HEK293 (cell line): ENCODE data around the gene UPP2.

ENCODE experiments used
- CTCF ChIA-PET: fragments of 350-600 bp; formaldehyde crosslinking; extraction: SDS; loops from one replicate; lab custom pipeline; 2021; ENCODE audit warnings: antibody characterized with exemption; lab: Yijun Ruan, JAX
- POLR2A ChIA-PET: fragments of 300-600 bp; formaldehyde crosslinking; extraction: SDS; loops from one replicate; lab custom pipeline; 2020; ENCODE audit warnings: antibody characterized with exemption, inconsistent platforms; lab: Yijun Ruan, JAX
- H3K27ac ChIP-seq: fragments of 200-500 bp; sonication (Bioruptor generic); 2 replicates; pipeline ENCODE4 v1.5.1; 2014; ENCODE audit warnings: low read depth, low read length, control low read depth, inconsistent platforms; ENCODE audit errors: extremely low read depth
- H3K36me3 ChIP-seq, 2 experiments: fragments of 200-500 bp in 1 of 2; sonication (Bioruptor generic) in 1 of 2; 1 replicate in 1 of 2; 2 replicates in 1 of 2; pipeline ENCODE4 v1.5.1; 2014 to 2017; ENCODE audit warnings: inconsistent platforms in 2 of 2, low read length in 2 of 2; ENCODE audit not compliant: control insufficient read depth in 2 of 2, insufficient read depth in 1 of 2
- H3K4me1 ChIP-seq: fragments of 200-500 bp; sonication (Bioruptor generic); 2 replicates; pipeline ENCODE4 v1.5.1; 2014; ENCODE audit warnings: mild to moderate bottlenecking, low read length, inconsistent platforms; ENCODE audit not compliant: control insufficient read depth, insufficient read depth
- H3K4me3 ChIP-seq: 2 replicates; pipeline ENCODE4 v1.5.1; 2011; ENCODE audit warnings: low read depth, mild to moderate bottlenecking, control low read depth, low read length, moderate library complexity
- H3K9me3 ChIP-seq: fragments of 200-500 bp; sonication (Bioruptor generic); 2 replicates; pipeline ENCODE4 v1.5.1; 2014; ENCODE audit warnings: low read depth, low read length, inconsistent platforms; ENCODE audit not compliant: control insufficient read depth, insufficient read depth
- GLI2 ChIP-seq: fragments of 450-650 bp; formaldehyde crosslinking; IDR thresholded peaks from 2 replicates; pipeline ENCODE4; 2017; ENCODE audit warnings: missing biosample characterization, missing genetic modification characterization, low read depth, borderline replicate concordance
- HOXC10 ChIP-seq: sonication (generic); formaldehyde crosslinking; IDR thresholded peaks from 2 replicates; pipeline ENCODE4 v1.8.1; 2023; ENCODE audit warnings: mild to moderate bottlenecking, missing genetic modification reagents
- HOXD13 ChIP-seq: sonication (generic); formaldehyde crosslinking; IDR thresholded peaks from 2 replicates; pipeline ENCODE4 v1.8.0; 2022; ENCODE audit warnings: missing genetic modification reagents, borderline replicate concordance
- PBX3 ChIP-seq: sonication (generic); formaldehyde crosslinking; IDR thresholded peaks from 2 replicates; pipeline ENCODE4 v1.8.1; 2022; ENCODE audit warnings: mild to moderate bottlenecking, moderate library complexity, missing genetic modification reagents
- ZNF146 ChIP-seq: fragments of 450-650 bp; formaldehyde crosslinking; IDR thresholded peaks from 2 replicates; pipeline ENCODE4 v1.5.1; 2016; ENCODE audit warnings: missing biosample characterization, missing genetic modification characterization
- ZNF202 ChIP-seq: fragments of 450-650 bp; formaldehyde crosslinking; IDR thresholded peaks from 2 replicates; pipeline ENCODE4 v1.5.1; 2016; ENCODE audit warnings: missing biosample characterization, missing genetic modification characterization, borderline replicate concordance
- ZNF362 ChIP-seq: fragments of 450-650 bp; formaldehyde crosslinking; IDR thresholded peaks from 2 replicates; pipeline ENCODE4 v1.5.1; 2016; ENCODE audit warnings: missing biosample characterization, missing genetic modification characterization
- ZNF426 ChIP-seq: fragments of 450-650 bp; formaldehyde crosslinking; IDR thresholded peaks from 2 replicates; pipeline ENCODE4 v1.5.1; 2017; ENCODE audit warnings: missing biosample characterization, missing genetic modification characterization, mild to moderate bottlenecking, inconsistent platforms, moderate library complexity
- ZNF518A ChIP-seq: fragments of 450-650 bp; formaldehyde crosslinking; conservative IDR thresholded peaks from 2 replicates; pipeline ENCODE4 v1.5.1; 2016; ENCODE audit warnings: low read depth, missing biosample characterization, missing genetic modification characterization
- ZNF549 ChIP-seq: fragments of 450-650 bp; IDR thresholded peaks from 2 replicates; pipeline ENCODE4 v1.5.1; 2018; ENCODE audit warnings: missing biosample characterization, missing genetic modification characterization, mild to moderate bottlenecking, inconsistent platforms, moderate library complexity
- ZNF558 ChIP-seq: fragments of 450-650 bp; formaldehyde crosslinking; IDR thresholded peaks from 2 replicates; pipeline ENCODE4 v1.5.1; 2016; ENCODE audit warnings: missing biosample characterization, missing genetic modification characterization
- ZNF621 ChIP-seq: fragments of 450-650 bp; formaldehyde crosslinking; IDR thresholded peaks from 2 replicates; pipeline ENCODE4 v1.5.1; 2017; ENCODE audit warnings: missing biosample characterization, missing genetic modification characterization
- ZNF645 ChIP-seq: fragments of 450-650 bp; formaldehyde crosslinking; IDR thresholded peaks from 2 replicates; pipeline ENCODE4; 2016; ENCODE audit warnings: missing biosample characterization, missing genetic modification characterization
- ZNF701 ChIP-seq: fragments of 450-650 bp; formaldehyde crosslinking; IDR thresholded peaks from 2 replicates; pipeline ENCODE4 v1.5.1; 2016; ENCODE audit warnings: missing biosample characterization, missing genetic modification characterization
- ZXDB ChIP-seq: fragments of 450-650 bp; formaldehyde crosslinking; IDR thresholded peaks from 2 replicates; pipeline ENCODE4 v1.5.1; 2016; ENCODE audit warnings: missing biosample characterization, missing genetic modification characterization

Gene UPP2

GRCh38 chr2:158181171-158181570, 79.5 kb downstream of the UPP2 start:
- ChIA-PET CTCF (interaction anchor here (0.6 to 5.6 kb wide), 9 partner anchors 64 to 584 kb away, joined by 3 to 33 read pairs (median 3); no protein-coding TSS in a partner anchor), POLR2A (no interaction called here)
- Histone ChIP-seq H3K9me3 (no peaks in the 10 kb centered on the region), H3K4me1 (no peaks in the 10 kb centered on the region), H3K27ac (no peak overlapping the region), H3K36me3 (no peaks in the 10 kb centered on the region), H3K4me3 (no peak overlapping the region)
- TF ChIP-seq ZNF518A (tag by site-specific recombination): no peak
- no peak for TF ChIP-seq ZXDB (tag by site-specific recombination)
- TF ChIP-seq ZNF426 (tag by site-specific recombination): no peak
- no peak for TF ChIP-seq ZNF202 (tag by site-specific recombination)
- no peak for TF ChIP-seq ZNF645 (tag by site-specific recombination)

GRCh38 chr2:158182676-158183295, 81.1 kb downstream of the UPP2 start:
- Histone ChIP-seq H3K4me1 (no peaks in the 10 kb centered on the region), H3K9me3 (no peaks in the 10 kb centered on the region), H3K27ac (no peak overlapping the region), H3K4me3 (no peak overlapping the region), H3K36me3 (no peaks in the 10 kb centered on the region)
- TF ChIP-seq ZNF362 (tag by site-specific recombination) (no peak), HOXD13 (no peak)
- CTCF ChIA-PET: interaction anchor here (0.6 to 1.1 kb wide), 2 partner anchors 81 to 158 kb away, joined by 3 read pairs; partner anchors contain the start of gene UPP2
- POLR2A ChIA-PET: no interaction called here

GRCh38 chr2:158184001-158184400, 82.3 kb downstream of the UPP2 start:
- no peak for TF ChIP-seq ZNF701 (tag by site-specific recombination)
- TF ChIP-seq ZNF621 (tag by site-specific recombination): no peak
- no peak for TF ChIP-seq ZNF146 (tag by site-specific recombination)
- TF ChIP-seq HOXC10 (CRISPR knock-in tag): no peak
- no peak for TF ChIP-seq GLI2 (tag by site-specific recombination)
- TF ChIP-seq ZNF558: no peak
- no peak for TF ChIP-seq ZNF549 (tag by site-specific recombination)
- no peak for TF ChIP-seq PBX3 (CRISPR knock-in tag)
- H3K27ac ChIP-seq: no peak overlapping the region
- CTCF ChIA-PET: no interaction called here

More at GRCh38 chr2:158184001-158184400, 82.3 kb downstream of the UPP2 start:
- POLR2A ChIA-PET: no interaction called here
- Histone ChIP-seq H3K9me3 (no peaks in the 10 kb centered on the region), H3K4me3 (no peak overlapping the region), H3K36me3 (no peaks in the 10 kb centered on the region), H3K4me1 (no peaks in the 10 kb centered on the region)
